ENCODE results near the gene BAX.
A peak's percentile ranks its signal among the peaks of the same experiment; 100 is the strongest.

The BAX gene

DNA sequence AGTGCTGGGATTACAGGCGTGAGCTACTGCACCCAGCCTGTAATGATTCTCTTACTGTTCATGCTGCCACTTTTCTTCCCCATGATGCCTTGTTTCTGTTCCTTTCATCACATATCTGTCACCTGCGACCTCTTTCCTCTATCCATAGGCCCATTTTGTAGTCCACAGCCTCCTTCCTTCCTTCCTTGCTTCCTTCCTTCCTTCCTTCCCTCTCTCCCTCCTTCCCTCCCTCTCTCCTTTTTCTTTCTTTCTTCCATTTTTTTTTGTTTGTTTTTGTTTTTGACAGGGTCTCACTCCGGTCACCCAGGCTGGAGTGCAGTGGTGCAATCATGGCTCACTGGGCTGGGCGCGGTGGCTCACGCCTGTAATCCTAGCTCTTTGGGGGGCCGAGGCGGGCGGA lies 34.2 kb downstream of the BAX start:
- TF ChIP-seq CTCF (IDR thresholded peaks at IDR 0.05; ENCODE audit: low read depth, low read length) = no peak
- DNase-seq (ENCODE audit: extremely low read depth, low read depth) = no peak

- DNase-seq (ENCODE audit: extremely low read depth, low read depth) = no peak
- no peak for TF ChIP-seq CTCF (IDR thresholded peaks at IDR 0.05; ENCODE audit: low read depth, low read length)
Measured at GRCh38 chr19:48989701-48990291, 35.1 kb downstream of the BAX start.

GRCh38 chr19:48990400-48990799 lies 35.7 kb downstream of the BAX start:
- DNase-seq (ENCODE audit: extremely low read depth, low read depth) = no peak
- TF ChIP-seq CTCF (IDR thresholded peaks at IDR 0.05; ENCODE audit: low read depth, low read length) = no peak

DNA sequence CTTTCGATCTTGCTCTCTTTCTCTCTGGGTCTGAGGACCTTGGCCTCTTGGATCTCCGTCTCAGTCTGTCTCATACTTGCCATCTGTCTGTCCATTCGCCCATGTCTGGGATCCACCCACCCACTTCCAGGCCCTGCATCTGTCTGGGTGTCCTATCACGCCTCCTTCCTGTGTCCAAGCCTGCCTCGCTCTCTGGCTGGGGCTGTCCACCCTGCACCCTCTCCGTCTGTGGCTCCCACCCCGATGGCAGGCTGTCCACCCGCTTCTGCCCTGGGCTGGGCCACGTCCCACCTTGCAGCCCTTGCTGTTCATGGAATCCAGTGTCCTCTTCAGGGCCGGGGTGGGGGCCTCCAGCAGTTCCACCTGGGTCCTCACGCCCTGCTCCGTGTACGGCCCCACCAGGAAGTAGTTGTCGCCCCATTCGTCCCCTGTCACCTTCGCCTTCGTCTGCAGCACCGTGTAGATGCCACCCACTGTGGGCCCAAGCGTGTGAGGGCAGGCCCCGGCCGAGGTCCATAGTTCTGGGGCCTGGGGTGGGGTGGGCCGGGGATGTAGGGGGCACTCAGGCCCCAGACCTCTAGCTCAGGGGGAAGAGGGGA lies 36.4 kb downstream of the BAX start:
- no peak for TF ChIP-seq CTCF (IDR thresholded peaks at IDR 0.05; ENCODE audit: low read depth, low read length)
- no peak for DNase-seq (ENCODE audit: extremely low read depth, low read depth)

DNA sequence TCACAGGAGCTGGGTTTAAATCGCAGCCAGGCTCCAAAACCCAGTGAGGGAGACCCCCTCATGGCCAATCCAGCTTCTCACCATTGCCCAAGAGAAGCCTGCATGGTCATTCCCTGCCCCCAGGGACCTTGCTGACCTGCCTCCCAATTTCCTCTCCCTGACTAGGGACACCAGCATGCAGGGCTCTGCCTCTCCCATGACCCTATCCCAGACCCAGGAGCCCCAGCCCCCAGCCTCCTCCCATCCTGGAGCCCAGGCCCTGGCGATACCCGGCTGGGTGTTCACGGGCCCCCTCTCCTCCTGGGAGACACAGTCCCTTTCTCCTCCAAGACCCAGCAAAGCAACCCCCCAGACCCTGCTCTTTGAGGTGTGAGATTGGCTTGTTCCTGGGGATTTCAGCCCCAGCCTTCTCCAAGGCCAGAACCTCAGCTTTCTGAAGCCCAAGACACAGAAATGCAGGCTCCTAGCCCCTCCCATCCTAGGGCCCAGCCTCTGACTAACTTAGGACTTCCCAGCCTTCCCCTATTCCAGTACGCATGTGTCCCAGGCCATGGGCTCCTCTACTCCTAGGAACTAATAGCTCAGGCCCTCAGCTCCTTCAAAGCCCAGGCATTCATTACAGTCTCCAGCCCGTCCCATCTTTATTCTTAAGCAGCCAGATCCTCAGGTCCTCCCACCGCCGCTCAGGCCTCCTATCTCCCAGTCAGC lies 37.4 kb downstream of the BAX start:
- DNase-seq (ENCODE audit: extremely low read depth, low read depth) = peak; percentile 56
- no peak for TF ChIP-seq CTCF (IDR thresholded peaks at IDR 0.05; ENCODE audit: low read depth, low read length)

DNA sequence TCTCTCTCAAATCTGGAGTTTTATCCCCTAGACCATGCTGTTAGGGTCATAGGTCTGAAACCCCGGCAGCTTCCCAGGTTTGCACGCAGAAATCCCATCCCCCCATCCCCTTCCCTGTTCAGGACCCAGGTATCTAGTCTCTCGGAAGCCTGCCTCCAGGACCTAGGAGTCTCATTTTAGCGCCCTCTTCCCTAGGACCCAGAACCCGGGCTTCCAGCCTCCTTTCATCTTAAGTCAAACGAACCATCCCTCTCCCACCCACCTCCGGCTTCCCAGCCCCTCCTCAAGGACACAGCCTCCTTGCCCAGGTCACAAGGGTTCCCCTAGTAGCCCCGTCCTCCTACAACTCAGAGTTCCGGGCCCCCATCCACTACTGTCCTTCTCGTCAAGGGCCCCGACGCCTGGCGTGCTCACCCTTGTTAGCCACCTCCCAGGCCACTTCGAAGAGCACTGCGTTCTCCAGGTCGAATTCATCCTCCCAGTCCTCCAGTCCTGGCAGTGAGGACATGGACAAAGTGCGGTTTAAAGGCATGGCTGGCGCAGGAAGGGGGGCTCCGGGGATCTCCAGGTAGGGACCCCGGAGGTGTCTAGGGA lies 38.0 kb downstream of the BAX start:
- TF ChIP-seq CTCF (IDR thresholded peaks at IDR 0.05; ENCODE audit: low read depth, low read length) = no peak
- DNase-seq (ENCODE audit: extremely low read depth, low read depth) = no peak
